Psoas muscle (tissue), 8 donors: ENCODE measurements around the gene PCDHA1. TPM values are rescaled to one million over a fixed set of nuclear protein-coding genes. Genes with fewer than 3 reads are reported as not detected.

ENCODE experiments used
- ATAC-seq, 4 donors: fragments of 200-7000 bp; cut with Tn5 transposase; one replicate each; pipeline ENCODE4 v1.9.1; 2020; ENCODE audit warnings: moderate library complexity in 3 of 4, mild to moderate bottlenecking in 2 of 4
- DNase-seq, 2 donors: peaks; one replicate each; pipeline ENCODE4 v3.0.0-alpha.2; 2020
- H3K27ac ChIP-seq: fragments of 200-600 bp; one replicate; pipeline ENCODE4 v1.8.0; 2022
- H3K27me3 ChIP-seq, 3 donors: fragments of 200-600 bp in 1 of 3; one replicate each; pipeline versions ENCODE4 v1.6.1 to v1.8.0; 2013 to 2022; ENCODE audit warnings: low read length in 2 of 3, mild to moderate bottlenecking in 2 of 3, moderate library complexity in 1 of 3; ENCODE audit not compliant: insufficient read depth in 3 of 3
- H3K36me3 ChIP-seq, 2 donors: fragments of 200-600 bp in 1 of 2; one replicate each; pipeline versions ENCODE4 v1.6.1 to v1.8.0; 2013 to 2022; ENCODE audit warnings: low read depth in 1 of 2, mild to moderate bottlenecking in 1 of 2, moderate library complexity in 1 of 2; ENCODE audit not compliant: insufficient read depth in 1 of 2
- H3K4me1 ChIP-seq: fragments of 200-600 bp; one replicate; pipeline ENCODE4 v1.8.0; 2022
- H3K4me3 ChIP-seq: fragments of 200-600 bp; one replicate; pipeline ENCODE4 v1.8.0; 2022; ENCODE audit warnings: mild to moderate bottlenecking
- H3K9me3 ChIP-seq: fragments of 200-600 bp; one replicate; pipeline ENCODE4 v1.8.0; 2022
- WGBS, 3 donors: extraction: QIAGEN DNeasy Blood & Tissue Kit; methylation state at CpG; one replicate each; pipeline versions ENCODE4 v1.1.6 to v1.1.7; 2013; 5-methylcytosine and 5-hydroxymethylcytosine counted together
- intact Hi-C, 2 donors: fragments of 100-400 bp; cut with DNase I; formaldehyde crosslinking; loops; one replicate each; pipeline versions ENCODE4 v1.11.0 to v1.14.2; 2022
- polyA plus RNA-seq, 3 donors: library from polyadenylated mRNA; stranded (reverse); fragments of 200-250 nt; gene quantifications; one replicate each; pipeline ENCODE4 v1.2.3, GENCODE V29; 2013
- total RNA-seq, 4 donors: library from RNA; stranded (reverse); fragmentation: NEBNext Ultra II Directional in 2 of 4; extraction: Animal tissue kit (Norgen Biotek cat#: 25700) in 2 of 4; gene quantifications; one replicate each; pipeline versions ENCODE4 v1.2.1 to v1.2.4, GENCODE V29; 2021 to 2023
- TF ChIP-seq, protein P1 (sequence below): fragments of 200-600 bp; IDR thresholded peaks from one replicate; pipeline ENCODE4 v1.8.0; 2022; ENCODE audit warnings: antibody characterized with exemption
- donor health status: healthy with polysubstance abuse.
- donor health status: DM: no; HTN: no; CAD: no; lungs with moderate emphysema.
- donor health status: Bipolar disorder and iron deficiency.
- donor health status: healthy.
- donor health status: DM: yes; HTN: yes; CAD: no.
- donor health status: DM: no; HTN: no; CAD: no.
- donor health status: DM: no; HTN: no; CAD: no.
- donor health status: DM: yes; HTN: yes; CAD: no.

Gene PCDHA1
- total and polyA plus RNA-seq, 7 donors, result 0.10 TPM; not detected in 6

DNA sequence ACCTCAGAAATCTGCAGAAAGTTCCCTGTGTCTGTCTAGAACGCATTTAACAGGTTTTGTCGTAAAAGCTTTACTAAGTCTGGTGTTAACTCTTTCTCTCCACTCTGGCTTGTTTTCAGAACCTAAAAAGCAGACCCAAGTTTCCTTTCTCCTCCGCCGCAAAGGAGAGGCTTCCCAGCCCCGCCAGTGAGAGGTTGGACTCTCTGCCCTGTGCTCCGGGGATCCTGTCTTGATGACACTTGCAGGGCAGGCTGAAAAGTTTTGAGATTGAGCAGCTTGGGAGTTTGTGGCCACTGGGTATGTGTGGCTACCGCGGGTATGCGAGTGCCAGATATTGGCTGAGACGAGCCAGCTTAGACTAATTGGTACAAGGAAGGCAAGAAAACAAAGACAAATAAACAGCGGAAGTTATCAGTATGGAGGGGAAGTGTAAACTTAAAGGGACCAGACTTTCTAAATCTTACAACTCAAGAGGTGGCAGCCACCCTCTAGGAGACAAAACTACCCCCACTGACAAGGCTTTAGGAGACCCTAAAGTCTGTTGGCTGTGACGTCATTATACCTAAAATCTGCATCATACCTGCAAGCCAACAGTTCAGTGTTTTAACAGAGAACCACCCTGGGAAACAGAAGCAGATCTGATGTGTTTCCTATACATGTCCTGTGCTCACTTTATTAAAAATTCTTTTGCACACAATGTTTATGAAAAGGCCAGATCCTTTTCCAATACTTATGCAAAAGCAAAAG lies 224.3 kb downstream of the PCDHA1 start:
- ATAC-seq (no peak), DNase-seq (no peak)
- H3K4me3 ChIP-seq, result no peak overlapping the region
- no peaks in the 10 kb centered on the region for H3K36me3 ChIP-seq
- no peaks in the 10 kb centered on the region for H3K4me1 ChIP-seq
- no peaks in the 10 kb centered on the region for H3K9me3 ChIP-seq
- H3K27me3 ChIP-seq, result peaks cover 0 to 3% (median 0%) of the 10 kb centered on the region in 3 donors
- 49 to 52% (median 51%) methylated on average over 12 of the region's 12 CpGs for WGBS, 3 donors
- intact Hi-C loops, result no loop called here
- H3K27ac ChIP-seq, result no peak overlapping the region
- TF ChIP-seq, protein P1, sequence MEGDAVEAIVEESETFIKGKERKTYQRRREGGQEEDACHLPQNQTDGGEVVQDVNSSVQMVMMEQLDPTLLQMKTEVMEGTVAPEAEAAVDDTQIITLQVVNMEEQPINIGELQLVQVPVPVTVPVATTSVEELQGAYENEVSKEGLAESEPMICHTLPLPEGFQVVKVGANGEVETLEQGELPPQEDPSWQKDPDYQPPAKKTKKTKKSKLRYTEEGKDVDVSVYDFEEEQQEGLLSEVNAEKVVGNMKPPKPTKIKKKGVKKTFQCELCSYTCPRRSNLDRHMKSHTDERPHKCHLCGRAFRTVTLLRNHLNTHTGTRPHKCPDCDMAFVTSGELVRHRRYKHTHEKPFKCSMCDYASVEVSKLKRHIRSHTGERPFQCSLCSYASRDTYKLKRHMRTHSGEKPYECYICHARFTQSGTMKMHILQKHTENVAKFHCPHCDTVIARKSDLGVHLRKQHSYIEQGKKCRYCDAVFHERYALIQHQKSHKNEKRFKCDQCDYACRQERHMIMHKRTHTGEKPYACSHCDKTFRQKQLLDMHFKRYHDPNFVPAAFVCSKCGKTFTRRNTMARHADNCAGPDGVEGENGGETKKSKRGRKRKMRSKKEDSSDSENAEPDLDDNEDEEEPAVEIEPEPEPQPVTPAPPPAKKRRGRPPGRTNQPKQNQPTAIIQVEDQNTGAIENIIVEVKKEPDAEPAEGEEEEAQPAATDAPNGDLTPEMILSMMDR, result no peak

DNA sequence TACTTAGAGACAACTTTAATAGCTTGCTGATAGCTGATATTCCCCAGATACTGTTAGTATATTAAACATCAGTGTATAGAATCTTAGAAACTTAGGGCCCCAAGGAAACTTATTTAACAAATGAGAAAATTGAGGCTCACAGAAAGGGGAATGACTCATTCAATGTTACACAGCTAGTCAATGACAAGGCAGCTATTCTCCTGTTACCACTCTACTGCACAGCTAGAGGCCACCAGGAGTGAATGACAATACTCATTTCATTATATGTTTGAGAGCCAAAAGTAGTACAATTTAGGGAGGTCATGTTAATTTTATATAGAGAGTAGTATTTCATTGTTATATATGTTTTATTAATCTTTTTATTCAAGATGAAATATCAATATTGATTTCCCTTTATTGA lies 232.0 kb downstream of the PCDHA1 start:
- no peaks in the 10 kb centered on the region for H3K9me3 ChIP-seq
- H3K4me1 ChIP-seq, result no peaks in the 10 kb centered on the region
- TF ChIP-seq, protein P1, result no peak
- H3K27me3 ChIP-seq, result no peaks in the 10 kb centered on the region
- no peak overlapping the region for H3K27ac ChIP-seq
- no peaks in the 10 kb centered on the region for H3K36me3 ChIP-seq
- ATAC-seq, result no peak
- H3K4me3 ChIP-seq, result no peak overlapping the region
- intact Hi-C loops, result no loop called here
- no peak for DNase-seq

DNA sequence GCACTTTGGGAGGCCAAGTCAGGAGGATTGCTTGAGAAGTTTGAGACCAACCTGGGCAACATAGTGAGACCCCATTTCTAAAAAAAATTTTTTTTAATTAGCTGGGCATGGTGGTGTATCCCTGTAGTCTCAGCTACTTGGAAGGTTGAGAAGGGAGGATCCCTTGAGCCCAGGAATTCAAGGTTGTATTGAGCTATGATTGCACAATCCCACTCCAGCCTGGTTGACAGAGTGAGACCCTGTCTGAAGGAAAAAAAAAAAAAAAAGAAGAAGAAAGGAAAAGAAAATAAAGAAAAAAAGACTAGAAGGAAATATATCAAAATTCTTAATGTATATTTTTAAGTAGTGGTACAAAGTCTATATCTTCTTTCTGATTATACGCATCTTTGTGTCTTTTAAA lies 236.4 kb downstream of the PCDHA1 start:
- intact Hi-C loops, result no loop called here
- no peak for ATAC-seq
- 94 to 97% (median 97%) methylated on average over 1 of the region's 1 CpG for WGBS, 3 donors
- Histone ChIP-seq H3K4me3 (no peak overlapping the region), H3K9me3 (no peaks in the 10 kb centered on the region), H3K4me1 (no peaks in the 10 kb centered on the region), H3K27me3 (no peaks in the 10 kb centered on the region), H3K36me3 (no peaks in the 10 kb centered on the region), H3K27ac (no peak overlapping the region)
- TF ChIP-seq, protein P1, result no peak
- no peak for DNase-seq

DNA sequence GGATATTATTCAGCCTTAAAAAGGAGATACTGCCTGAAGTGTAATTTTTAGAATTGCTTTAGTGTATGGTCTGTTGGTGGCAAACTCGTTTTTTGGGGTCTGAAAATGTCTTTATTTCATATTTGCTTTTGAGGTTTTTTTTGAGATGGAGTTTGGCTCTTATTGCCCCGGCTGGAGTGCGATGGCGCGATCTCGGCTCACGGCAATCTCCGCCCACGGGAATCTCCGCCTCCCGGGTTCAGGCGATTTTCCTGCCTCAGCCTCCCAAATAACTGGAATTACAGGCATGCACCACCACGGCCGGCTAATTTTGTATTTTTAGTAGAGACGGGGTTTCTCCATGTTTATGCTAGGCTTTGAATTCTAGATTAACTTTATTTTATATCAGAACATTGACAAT lies 245.1 kb downstream of the PCDHA1 start:
- WGBS, 3 donors, result 86 to 89% (median 87%) methylated on average over 15 of the region's 15 CpGs
- intact Hi-C loops, result no loop called here
- TF ChIP-seq, protein P1, result no peak
- Histone ChIP-seq H3K27me3 (no peaks in the 10 kb centered on the region), H3K4me3 (no peak overlapping the region), H3K36me3 (no peaks in the 10 kb centered on the region), H3K9me3 (no peaks in the 10 kb centered on the region), H3K4me1 (no peaks in the 10 kb centered on the region), H3K27ac (no peak overlapping the region)
- no peak for ATAC-seq
- DNase-seq, result no peak

DNA sequence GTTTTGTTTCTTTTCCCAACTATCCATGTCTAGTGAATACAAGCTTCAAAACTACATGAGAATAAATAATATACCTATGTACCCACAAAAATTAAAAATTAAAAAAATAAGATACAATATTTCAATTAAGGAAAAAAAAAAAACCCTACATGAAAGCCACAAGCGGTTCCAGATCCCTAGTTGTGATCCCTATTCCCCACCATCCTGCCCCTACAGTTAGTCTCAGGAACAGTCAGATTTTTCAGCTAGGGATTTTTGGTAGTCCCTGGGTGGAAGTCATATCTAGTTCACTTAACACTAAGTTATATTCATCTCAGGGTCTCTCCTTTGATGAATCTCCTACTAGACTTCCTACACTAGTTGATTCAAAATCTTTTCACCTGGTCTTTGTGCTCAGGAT lies 246.7 kb downstream of the PCDHA1 start:
- ATAC-seq, result no peak
- H3K27ac ChIP-seq, result no peak overlapping the region
- intact Hi-C loops, result no loop called here
- H3K36me3 ChIP-seq, result no peaks in the 10 kb centered on the region
- TF ChIP-seq, protein P1, result no peak
- H3K4me3 ChIP-seq, result no peak overlapping the region
- H3K4me1 ChIP-seq, result no peaks in the 10 kb centered on the region
- H3K9me3 ChIP-seq, result no peaks in the 10 kb centered on the region
- no peaks in the 10 kb centered on the region for H3K27me3 ChIP-seq
- DNase-seq, result no peak
- WGBS, 3 donors, result 52 to 66% (median 65%) methylated on average over 1 of the region's 1 CpG
